H1 (cell line): Measurements from ENCODE around the gene CCSAP. TPM values are rescaled to one million over a fixed set of nuclear protein-coding genes. Genes with fewer than 3 reads are reported as not detected.

Experiments
- CTBP2 ChIP-seq: IDR thresholded peaks from 2 replicates; pipeline ENCODE4 v1.7.0; 2011; ENCODE audit warnings: borderline replicate concordance, mild to moderate bottlenecking, moderate library complexity, mixed read lengths, low read length; ENCODE audit not compliant: insufficient read depth, insufficient read length
- polyA plus RNA-seq, 7 experiments: library from polyadenylated mRNA; depleted of rRNA in 3 of 7; stranded (reverse) in 5 of 7; unstranded in 2 of 7; fragments of >200 nt in 5 of 7; fragments of 200-250 nt in 2 of 7; gene quantifications; 1 replicate in 5 of 7; 2 replicates in 1 of 7; 4 replicates in 1 of 7; pipeline versions ENCODE4 v1.2.1 to v1.2.3, GENCODE V29; 2011 to 2013; ENCODE audit warnings: missing spikeins in 2 of 7, mixed read lengths in 2 of 7
- total RNA-seq: library from RNA; stranded (reverse); fragmentation: NEBNext Ultra II Directional; extraction: Animal tissue kit (Norgen Biotek cat#: 25700); gene quantifications from 2 replicates; pipeline ENCODE4 v1.2.1, GENCODE V29; 2021
- TF ChIP-seq, protein P1 (sequence below): fragments of 300-600 bp; sonication (generic); IDR thresholded peaks from 2 replicates; pipeline ENCODE4 v1.7.1; 2012; ENCODE audit warnings: low read length, moderate library complexity, mild to moderate bottlenecking, inconsistent platforms; ENCODE audit not compliant: insufficient replicate concordance
- TF ChIP-seq, protein P2 (sequence below): IDR thresholded peaks from 2 replicates; pipeline ENCODE4 v1.6.1; 2012; ENCODE audit warnings: inconsistent platforms

The CCSAP gene
- total and polyA plus RNA-seq, 2 of the 8 experiments (the other 6 are each of a cell fraction or from before 2014, with no cell fraction given) = 3.5 to 17.2 TPM

DNA sequence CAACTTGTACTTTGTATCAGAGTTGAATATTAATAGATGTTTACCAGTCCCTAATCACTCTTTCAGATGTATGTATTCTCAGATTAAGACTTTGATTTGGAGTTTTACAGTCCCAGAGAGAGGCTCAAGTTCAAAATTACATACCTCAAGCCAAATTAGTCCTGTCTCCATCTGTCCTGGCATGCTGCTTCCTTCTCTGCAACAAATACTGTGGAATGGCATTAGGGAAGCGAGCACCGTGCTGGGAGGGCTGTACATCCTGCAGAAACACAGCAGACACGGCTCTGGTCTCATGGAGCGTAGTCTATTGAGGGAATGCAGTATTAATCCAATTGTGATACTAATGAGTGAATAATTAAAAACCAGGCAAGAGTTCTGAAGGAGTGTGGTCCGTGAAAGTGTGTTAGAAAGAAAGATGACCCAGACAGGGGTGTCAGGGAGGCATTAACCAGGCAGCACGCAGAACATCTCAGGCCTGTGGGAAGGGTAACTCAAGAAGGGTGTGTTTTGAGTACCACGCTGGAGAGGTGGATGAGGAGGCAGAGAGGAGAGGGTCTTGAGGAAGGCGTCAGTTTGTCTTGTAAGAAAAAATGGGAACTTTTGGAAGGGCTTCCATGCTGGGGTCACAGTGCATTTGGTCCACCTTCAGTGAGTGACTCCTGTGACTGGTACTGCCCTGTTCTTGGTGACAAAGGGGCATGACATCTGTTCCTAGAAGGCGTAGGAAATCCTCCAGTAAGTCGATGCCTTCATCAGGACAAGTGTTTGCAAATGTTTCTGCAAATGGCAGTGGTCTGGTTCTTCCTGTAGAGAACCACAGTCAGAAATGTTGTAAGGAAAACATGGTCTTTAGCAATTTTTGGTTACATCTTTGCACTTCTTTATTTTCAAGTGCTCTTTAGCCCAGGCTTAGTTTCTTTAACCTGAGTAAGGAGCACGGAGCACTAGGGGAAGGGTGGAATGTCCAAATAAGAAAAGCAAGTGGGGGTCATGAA, 70.4 kb downstream of the CCSAP start (continued):
- TF ChIP-seq, protein P1, sequence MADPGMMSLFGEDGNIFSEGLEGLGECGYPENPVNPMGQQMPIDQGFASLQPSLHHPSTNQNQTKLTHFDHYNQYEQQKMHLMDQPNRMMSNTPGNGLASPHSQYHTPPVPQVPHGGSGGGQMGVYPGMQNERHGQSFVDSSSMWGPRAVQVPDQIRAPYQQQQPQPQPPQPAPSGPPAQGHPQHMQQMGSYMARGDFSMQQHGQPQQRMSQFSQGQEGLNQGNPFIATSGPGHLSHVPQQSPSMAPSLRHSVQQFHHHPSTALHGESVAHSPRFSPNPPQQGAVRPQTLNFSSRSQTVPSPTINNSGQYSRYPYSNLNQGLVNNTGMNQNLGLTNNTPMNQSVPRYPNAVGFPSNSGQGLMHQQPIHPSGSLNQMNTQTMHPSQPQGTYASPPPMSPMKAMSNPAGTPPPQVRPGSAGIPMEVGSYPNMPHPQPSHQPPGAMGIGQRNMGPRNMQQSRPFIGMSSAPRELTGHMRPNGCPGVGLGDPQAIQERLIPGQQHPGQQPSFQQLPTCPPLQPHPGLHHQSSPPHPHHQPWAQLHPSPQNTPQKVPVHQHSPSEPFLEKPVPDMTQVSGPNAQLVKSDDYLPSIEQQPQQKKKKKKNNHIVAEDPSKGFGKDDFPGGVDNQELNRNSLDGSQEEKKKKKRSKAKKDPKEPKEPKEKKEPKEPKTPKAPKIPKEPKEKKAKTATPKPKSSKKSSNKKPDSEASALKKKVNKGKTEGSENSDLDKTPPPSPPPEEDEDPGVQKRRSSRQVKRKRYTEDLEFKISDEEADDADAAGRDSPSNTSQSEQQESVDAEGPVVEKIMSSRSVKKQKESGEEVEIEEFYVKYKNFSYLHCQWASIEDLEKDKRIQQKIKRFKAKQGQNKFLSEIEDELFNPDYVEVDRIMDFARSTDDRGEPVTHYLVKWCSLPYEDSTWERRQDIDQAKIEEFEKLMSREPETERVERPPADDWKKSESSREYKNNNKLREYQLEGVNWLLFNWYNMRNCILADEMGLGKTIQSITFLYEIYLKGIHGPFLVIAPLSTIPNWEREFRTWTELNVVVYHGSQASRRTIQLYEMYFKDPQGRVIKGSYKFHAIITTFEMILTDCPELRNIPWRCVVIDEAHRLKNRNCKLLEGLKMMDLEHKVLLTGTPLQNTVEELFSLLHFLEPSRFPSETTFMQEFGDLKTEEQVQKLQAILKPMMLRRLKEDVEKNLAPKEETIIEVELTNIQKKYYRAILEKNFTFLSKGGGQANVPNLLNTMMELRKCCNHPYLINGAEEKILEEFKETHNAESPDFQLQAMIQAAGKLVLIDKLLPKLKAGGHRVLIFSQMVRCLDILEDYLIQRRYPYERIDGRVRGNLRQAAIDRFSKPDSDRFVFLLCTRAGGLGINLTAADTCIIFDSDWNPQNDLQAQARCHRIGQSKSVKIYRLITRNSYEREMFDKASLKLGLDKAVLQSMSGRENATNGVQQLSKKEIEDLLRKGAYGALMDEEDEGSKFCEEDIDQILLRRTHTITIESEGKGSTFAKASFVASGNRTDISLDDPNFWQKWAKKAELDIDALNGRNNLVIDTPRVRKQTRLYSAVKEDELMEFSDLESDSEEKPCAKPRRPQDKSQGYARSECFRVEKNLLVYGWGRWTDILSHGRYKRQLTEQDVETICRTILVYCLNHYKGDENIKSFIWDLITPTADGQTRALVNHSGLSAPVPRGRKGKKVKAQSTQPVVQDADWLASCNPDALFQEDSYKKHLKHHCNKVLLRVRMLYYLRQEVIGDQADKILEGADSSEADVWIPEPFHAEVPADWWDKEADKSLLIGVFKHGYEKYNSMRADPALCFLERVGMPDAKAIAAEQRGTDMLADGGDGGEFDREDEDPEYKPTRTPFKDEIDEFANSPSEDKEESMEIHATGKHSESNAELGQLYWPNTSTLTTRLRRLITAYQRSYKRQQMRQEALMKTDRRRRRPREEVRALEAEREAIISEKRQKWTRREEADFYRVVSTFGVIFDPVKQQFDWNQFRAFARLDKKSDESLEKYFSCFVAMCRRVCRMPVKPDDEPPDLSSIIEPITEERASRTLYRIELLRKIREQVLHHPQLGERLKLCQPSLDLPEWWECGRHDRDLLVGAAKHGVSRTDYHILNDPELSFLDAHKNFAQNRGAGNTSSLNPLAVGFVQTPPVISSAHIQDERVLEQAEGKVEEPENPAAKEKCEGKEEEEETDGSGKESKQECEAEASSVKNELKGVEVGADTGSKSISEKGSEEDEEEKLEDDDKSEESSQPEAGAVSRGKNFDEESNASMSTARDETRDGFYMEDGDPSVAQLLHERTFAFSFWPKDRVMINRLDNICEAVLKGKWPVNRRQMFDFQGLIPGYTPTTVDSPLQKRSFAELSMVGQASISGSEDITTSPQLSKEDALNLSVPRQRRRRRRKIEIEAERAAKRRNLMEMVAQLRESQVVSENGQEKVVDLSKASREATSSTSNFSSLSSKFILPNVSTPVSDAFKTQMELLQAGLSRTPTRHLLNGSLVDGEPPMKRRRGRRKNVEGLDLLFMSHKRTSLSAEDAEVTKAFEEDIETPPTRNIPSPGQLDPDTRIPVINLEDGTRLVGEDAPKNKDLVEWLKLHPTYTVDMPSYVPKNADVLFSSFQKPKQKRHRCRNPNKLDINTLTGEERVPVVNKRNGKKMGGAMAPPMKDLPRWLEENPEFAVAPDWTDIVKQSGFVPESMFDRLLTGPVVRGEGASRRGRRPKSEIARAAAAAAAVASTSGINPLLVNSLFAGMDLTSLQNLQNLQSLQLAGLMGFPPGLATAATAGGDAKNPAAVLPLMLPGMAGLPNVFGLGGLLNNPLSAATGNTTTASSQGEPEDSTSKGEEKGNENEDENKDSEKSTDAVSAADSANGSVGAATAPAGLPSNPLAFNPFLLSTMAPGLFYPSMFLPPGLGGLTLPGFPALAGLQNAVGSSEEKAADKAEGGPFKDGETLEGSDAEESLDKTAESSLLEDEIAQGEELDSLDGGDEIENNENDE = no peak
- TF ChIP-seq, protein P2, sequence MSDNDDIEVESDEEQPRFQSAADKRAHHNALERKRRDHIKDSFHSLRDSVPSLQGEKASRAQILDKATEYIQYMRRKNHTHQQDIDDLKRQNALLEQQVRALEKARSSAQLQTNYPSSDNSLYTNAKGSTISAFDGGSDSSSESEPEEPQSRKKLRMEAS = no peak
- no peak for TF ChIP-seq CTBP2
- TF ChIP-seq, all 59 proteins: peak for 0
